Heart left ventricle (tissue), 16 donors: ENCODE results near the gene TRIM28. TPM values are rescaled to one million over a fixed set of nuclear protein-coding genes. Genes with fewer than 3 reads are reported as not detected.
A peak's percentile ranks its signal among the peaks of the same experiment; 100 is the strongest.

Source experiments
- ATAC-seq, 4 donors: fragments of 200-7000 bp; cut with Tn5 transposase; one replicate each; pipeline ENCODE4 v1.9.1; 2020 to 2022; ENCODE audit warnings: moderate library complexity in 4 of 4, mild to moderate bottlenecking in 3 of 4, moderate number of reproducible peaks in 1 of 4
- DNase-seq, 5 donors: peaks; one replicate each; pipeline ENCODE4 v3.0.0-alpha.2; 2020
- H3K27ac ChIP-seq, 12 donors: fragments of 200-600 bp; sonication (generic) in 4 of 12; one replicate each; pipeline versions ENCODE4 v1.5.0 to v1.8.0; 2016 to 2022; ENCODE audit warnings: mild to moderate bottlenecking in 2 of 12
- H3K27me3 ChIP-seq, 9 donors: fragments of 200-600 bp; sonication (generic) in 2 of 9; one replicate each; pipeline versions ENCODE4 v1.5.1 to v1.8.0; 2016 to 2022; ENCODE audit warnings: mild to moderate bottlenecking in 3 of 9
- H3K36me3 ChIP-seq, 9 donors: fragments of 200-600 bp; sonication (generic) in 2 of 9; one replicate each; pipeline versions ENCODE4 v1.5.0 to v1.8.0; 2018 to 2022; ENCODE audit warnings: mild to moderate bottlenecking in 2 of 9
- H3K4me1 ChIP-seq, 12 donors: fragments of 200-600 bp; sonication (generic) in 4 of 12; one replicate each; pipeline versions ENCODE4 v1.5.0 to v1.8.0; 2016 to 2022; ENCODE audit warnings: mild to moderate bottlenecking in 3 of 12
- H3K4me3 ChIP-seq, 12 donors: fragments of 200-600 bp; sonication (generic) in 4 of 12; one replicate each; pipeline versions ENCODE4 v1.5.0 to v1.8.0; 2017 to 2022; ENCODE audit warnings: mild to moderate bottlenecking in 9 of 12, moderate library complexity in 4 of 12
- H3K9me3 ChIP-seq, 12 donors: fragments of 200-600 bp; sonication (generic) in 4 of 12; one replicate each; pipeline versions ENCODE4 v1.5.0 to v1.8.0; 2016 to 2022; ENCODE audit warnings: mild to moderate bottlenecking in 1 of 12
- POLR2A ChIP-seq, 2 donors: fragments of 450-650 bp; IDR thresholded peaks; one replicate each; pipeline ENCODE4 v1.6.1; 2017; ENCODE audit warnings: antibody characterized with exemption in 2 of 2, mild to moderate bottlenecking in 2 of 2, moderate library complexity in 2 of 2
- WGBS, 4 donors: extraction: QIAGEN DNeasy Blood & Tissue Kit in 2 of 4; methylation state at CpG; one replicate each; pipeline versions ENCODE4 v1.1.5 to v1.1.7; 2013 to 2018; 5-methylcytosine and 5-hydroxymethylcytosine counted together
- intact Hi-C, 10 donors: fragments of 100-400 bp; cut with DNase I; formaldehyde crosslinking; loops; one replicate each; pipeline versions ENCODE4 v1.11.1 to v1.14.2; 2022
- polyA plus RNA-seq, 2 donors: library from polyadenylated mRNA; stranded (reverse); fragments of 200-250 nt; gene quantifications; one replicate each; pipeline ENCODE4 v1.2.3, GENCODE V29; 2013
- total RNA-seq, 9 donors: library from RNA; depleted of rRNA in 2 of 9; stranded (reverse); fragments of >200 nt in 2 of 9; fragmentation: NEBNext Ultra II Directional in 3 of 9; extraction: Animal tissue kit (Norgen Biotek cat#: 25700) in 3 of 9; gene quantifications; one replicate each; pipeline versions ENCODE4 v1.1.0 to v1.2.4, GENCODE V29; 2016 to 2023
- TF ChIP-seq, protein P1 (sequence below), 12 donors: fragments of 200-600 bp; sonication (generic) in 4 of 12; IDR thresholded peaks; one replicate each; pipeline versions ENCODE4 v1.5.0 to v1.8.0; 2018 to 2022; ENCODE audit warnings: antibody characterized with exemption in 12 of 12, mild to moderate bottlenecking in 5 of 12
- donor health status: ischemic (EF 13 %, LVEDD 7.1; RV severe dilation, severe dysfunction).
- donor health status: healthy with polysubstance abuse.
- donor health status: DM: no; HTN: yes; CAD: no.
- donor health status: DM: no; HTN: no; CAD: no.
- donor health status: ischemic (EF 25% LVEDD 6.9; RV normal size, moderate dysfunction).
- donor health status: ischemic (EF 25% LVEDD 5.7; RV mildly dilated, moderate dysfunction).
- donor health status: healthy.
- donor health status: DM: yes; HTN: yes; CAD: no.
- donor health status: ischemic (EF 35%, LVEDD 5.7; RV mildly dilated, moderate dysfunction).
- donor health status: nonischemic (EF 11% LVEDD 7.7; RV severe dilation, severe dysfunction).
- donor health status: DM: yes; HTN: yes; CAD: no.
- donor health status: PGD.
- donor health status: ischemic (EF 29% LVEDD 5.4; RV normal size, mild dysfunction).
- donor health status: nonischemic (EF 23%, LVEDD 6.1; RV moderate dilation, normal function).

TRIM28 gene
- total and polyA plus RNA-seq, 11 donors, result 88.0 to 265 (median 160) TPM

DNA sequence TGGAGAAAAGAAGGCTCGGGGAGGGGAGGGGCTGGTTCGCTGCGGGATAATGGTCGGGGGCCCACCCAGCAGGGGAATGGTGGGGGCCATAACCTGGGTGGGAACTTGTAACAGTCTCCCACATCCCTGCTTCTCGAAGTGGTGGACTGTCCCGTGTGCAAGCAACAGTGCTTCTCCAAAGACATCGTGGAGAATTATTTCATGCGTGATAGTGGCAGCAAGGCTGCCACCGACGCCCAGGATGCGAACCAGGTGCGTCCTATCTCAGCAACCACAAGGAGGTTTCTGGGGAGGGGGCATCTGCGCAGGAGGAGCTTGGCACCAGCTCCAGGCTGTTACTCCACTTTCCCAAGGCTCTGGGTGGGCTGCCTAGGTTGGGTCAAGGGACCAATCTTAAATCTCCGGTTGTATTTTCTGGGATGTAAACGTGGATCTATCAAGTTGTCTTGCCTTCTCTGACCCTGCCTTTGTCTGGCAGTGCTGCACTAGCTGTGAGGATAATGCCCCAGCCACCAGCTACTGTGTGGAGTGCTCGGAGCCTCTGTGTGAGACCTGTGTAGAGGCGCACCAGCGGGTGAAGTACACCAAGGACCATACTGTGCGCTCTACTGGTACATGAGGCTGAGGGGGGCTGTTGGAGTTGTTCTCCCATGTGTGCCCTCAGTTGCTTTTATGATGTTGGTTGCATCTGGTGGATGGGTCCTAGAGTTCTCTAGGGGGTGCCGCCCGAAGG is 1.6 kb downstream of the TRIM28 start:
- no peaks in the 10 kb centered on the region for H3K27me3 ChIP-seq
- H3K27ac ChIP-seq, result peak overlapping the region in 10 of 12 donors; percentile 68 to 98 (median 96)
- no peak for DNase-seq
- peaks cover 0 to 49% (median 39%) of the 10 kb centered on the region in 9 donors for H3K36me3 ChIP-seq
- 7 to 15% (median 10%) methylated on average over 19 to 21 of the region's 21 CpGs for WGBS, 4 donors
- no peak for TF ChIP-seq POLR2A (IDR thresholded peaks at IDR 0.05)
- TF ChIP-seq, protein P1, sequence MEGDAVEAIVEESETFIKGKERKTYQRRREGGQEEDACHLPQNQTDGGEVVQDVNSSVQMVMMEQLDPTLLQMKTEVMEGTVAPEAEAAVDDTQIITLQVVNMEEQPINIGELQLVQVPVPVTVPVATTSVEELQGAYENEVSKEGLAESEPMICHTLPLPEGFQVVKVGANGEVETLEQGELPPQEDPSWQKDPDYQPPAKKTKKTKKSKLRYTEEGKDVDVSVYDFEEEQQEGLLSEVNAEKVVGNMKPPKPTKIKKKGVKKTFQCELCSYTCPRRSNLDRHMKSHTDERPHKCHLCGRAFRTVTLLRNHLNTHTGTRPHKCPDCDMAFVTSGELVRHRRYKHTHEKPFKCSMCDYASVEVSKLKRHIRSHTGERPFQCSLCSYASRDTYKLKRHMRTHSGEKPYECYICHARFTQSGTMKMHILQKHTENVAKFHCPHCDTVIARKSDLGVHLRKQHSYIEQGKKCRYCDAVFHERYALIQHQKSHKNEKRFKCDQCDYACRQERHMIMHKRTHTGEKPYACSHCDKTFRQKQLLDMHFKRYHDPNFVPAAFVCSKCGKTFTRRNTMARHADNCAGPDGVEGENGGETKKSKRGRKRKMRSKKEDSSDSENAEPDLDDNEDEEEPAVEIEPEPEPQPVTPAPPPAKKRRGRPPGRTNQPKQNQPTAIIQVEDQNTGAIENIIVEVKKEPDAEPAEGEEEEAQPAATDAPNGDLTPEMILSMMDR (IDR thresholded peaks at IDR 0.05), result no peak
- peaks cover 12 to 36% (median 25%) of the 10 kb centered on the region in 12 donors for H3K4me1 ChIP-seq
- H3K9me3 ChIP-seq, result no peaks in the 10 kb centered on the region
- peak overlapping the region; percentile 78 to 100 (median 92) for H3K4me3 ChIP-seq
- ATAC-seq, result no peak
- intact Hi-C loops, result no loop called here

DNA sequence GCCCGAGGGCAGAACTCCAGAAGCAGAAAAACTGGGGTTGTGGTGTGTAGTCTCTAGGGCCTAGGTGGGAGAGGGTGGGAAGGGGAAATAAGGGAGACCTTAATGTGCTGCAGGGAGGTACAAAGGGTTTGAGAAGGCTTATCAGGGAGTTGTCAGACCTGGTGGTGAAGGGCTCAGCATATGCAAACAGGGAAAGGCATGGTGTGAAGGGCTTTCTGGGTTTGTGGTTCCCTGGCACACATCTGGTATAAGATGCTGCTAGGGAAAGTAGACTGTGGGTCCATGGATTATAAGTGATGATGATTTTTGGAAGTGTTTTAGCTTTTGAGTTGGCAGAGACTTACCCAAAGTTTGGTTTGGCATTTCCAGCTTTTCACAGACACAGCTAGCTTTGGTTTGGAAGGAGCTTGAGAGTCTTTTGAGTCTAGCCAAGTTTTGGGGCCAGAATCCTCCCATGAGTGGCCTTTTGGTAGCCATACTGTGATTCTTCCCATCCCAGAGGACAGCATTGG is 2.2 kb downstream of the TRIM28 start:
- ATAC-seq, result no peak
- H3K4me3 ChIP-seq, result peak overlapping the region; percentile 78 to 100 (median 92)
- peaks cover 0 to 55% (median 45%) of the 10 kb centered on the region in 9 donors for H3K36me3 ChIP-seq

DNA sequence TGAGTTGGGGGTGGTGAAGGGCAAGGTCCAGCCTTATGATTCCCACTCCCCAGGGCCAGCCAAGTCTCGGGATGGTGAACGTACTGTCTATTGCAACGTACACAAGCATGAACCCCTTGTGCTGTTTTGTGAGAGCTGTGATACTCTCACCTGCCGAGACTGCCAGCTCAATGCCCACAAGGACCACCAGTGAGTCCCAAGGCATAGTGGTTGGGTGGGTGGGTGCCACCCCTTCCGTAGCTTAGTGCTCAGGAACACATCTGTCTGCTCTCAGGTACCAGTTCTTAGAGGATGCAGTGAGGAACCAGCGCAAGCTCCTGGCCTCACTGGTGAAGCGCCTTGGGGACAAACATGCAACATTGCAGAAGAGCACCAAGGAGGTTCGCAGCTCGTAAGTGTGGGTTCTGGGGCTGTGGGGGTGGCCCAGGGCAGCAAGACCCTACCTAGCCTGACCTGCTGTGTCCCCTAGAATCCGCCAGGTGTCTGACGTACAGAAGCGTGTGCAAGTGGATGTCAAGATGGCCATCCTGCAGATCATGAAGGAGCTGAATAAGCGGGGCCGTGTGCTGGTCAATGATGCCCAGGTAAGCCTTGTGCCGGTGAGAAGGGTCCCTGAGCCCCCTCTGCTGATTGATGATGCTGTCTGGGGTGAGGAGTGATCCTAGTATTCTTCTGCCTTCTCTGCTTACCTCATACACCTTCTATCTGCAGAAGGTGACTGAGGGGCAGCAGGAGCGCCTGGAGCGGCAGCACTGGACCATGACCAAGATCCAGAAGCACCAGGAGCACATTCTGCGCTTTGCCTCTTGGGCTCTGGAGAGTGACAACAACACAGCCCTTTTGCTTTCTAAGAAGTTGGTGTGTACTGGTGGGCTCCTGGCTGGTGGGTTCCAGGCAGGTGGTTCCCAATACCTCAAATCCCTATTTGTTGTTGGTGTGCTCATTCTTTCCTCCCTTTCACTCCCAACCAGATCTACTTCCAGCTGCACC is 3.8 kb downstream of the TRIM28 start:
- DNase-seq (peak in 1 of 5 donors; percentile 17), ATAC-seq (no peak)
- H3K4me1 ChIP-seq, result peaks cover 12 to 36% (median 25%) of the 10 kb centered on the region in 12 donors
- H3K27ac ChIP-seq, result no peak overlapping the region
- 86 to 91% (median 88%) methylated on average over 15 to 18 of the region's 18 CpGs for WGBS, 4 donors
- H3K36me3 ChIP-seq, result peaks cover 0 to 70% (median 61%) of the 10 kb centered on the region in 9 donors
- peak overlapping the region in 1 of 12 donors; percentile 12 for H3K4me3 ChIP-seq
- no peaks in the 10 kb centered on the region for H3K27me3 ChIP-seq
- intact Hi-C loops, result no loop called here
- TF ChIP-seq, protein P1 (IDR thresholded peaks at IDR 0.05), result no peak
- TF ChIP-seq POLR2A (IDR thresholded peaks at IDR 0.05), result no peak
- H3K9me3 ChIP-seq, result no peaks in the 10 kb centered on the region

More for the DNA sequence above, 2.2 kb downstream of the TRIM28 start:
- Histone ChIP-seq H3K9me3 (no peaks in the 10 kb centered on the region), H3K4me1 (peaks cover 12 to 36% (median 25%) of the 10 kb centered on the region in 12 donors), H3K27ac (peak overlapping the region in 1 of 12 donors; percentile 98), H3K27me3 (no peaks in the 10 kb centered on the region)
- intact Hi-C loops, result no loop called here
- 15 to 25% (median 22%) methylated on average over 1 of the region's 1 CpG for WGBS, 4 donors
- DNase-seq, result no peak
- TF ChIP-seq POLR2A (IDR thresholded peaks at IDR 0.05), result no peak
- TF ChIP-seq, protein P1 (IDR thresholded peaks at IDR 0.05), result no peak
